Adrenal gland (tissue), 12 donors: ENCODE data around the gene RNF223. TPM values are rescaled to one million over a fixed set of nuclear protein-coding genes. Genes with fewer than 3 reads are reported as not detected.
"Not testable (repeated sequence)": the region's sequence is repeated elsewhere in the genome, so short reads cannot be mapped to it uniquely, and the experiment has no call there.

Experiments used
- DNase-seq, 7 donors: peaks; one replicate each; pipeline ENCODE4 v3.0.0-alpha.2; 2019 to 2020
- H3K27ac ChIP-seq, 5 donors: fragments of 200-600 bp; sonication (generic) in 4 of 5; 1 replicate in 3 of 5; 2 replicates in 2 of 5; pipeline versions ENCODE4 v1.5.1 to v1.8.0; 2016 to 2020; ENCODE audit warnings: mild to moderate bottlenecking in 1 of 5
- H3K27me3 ChIP-seq: fragments of 200-600 bp; 2 replicates; pipeline ENCODE4 v1.8.0; 2021
- H3K36me3 ChIP-seq, 2 donors: fragments of 200-600 bp; replicated peaks in 1 of 2; 1 replicate in 1 of 2; 2 replicates in 1 of 2; pipeline versions ENCODE4 v1.5.1 to v1.8.0; 2018 to 2022
- H3K4me1 ChIP-seq, 2 donors: fragments of 200-600 bp; replicated peaks in 1 of 2; 1 replicate in 1 of 2; 2 replicates in 1 of 2; pipeline versions ENCODE4 v1.5.1 to v1.8.0; 2018 to 2021
- H3K4me3 ChIP-seq, 4 donors: fragments of 200-600 bp; sonication (generic) in 3 of 4; one replicate each; pipeline ENCODE4 v1.5.1; 2016 to 2018
- H3K9me3 ChIP-seq, 3 donors: fragments of 200-600 bp; sonication (generic) in 1 of 3; replicated peaks in 1 of 3; 1 replicate in 2 of 3; 2 replicates in 1 of 3; pipeline versions ENCODE4 v1.5.1 to v1.8.0; 2016 to 2021
- POLR2A ChIP-seq, 2 donors: fragments of 450-650 bp; IDR thresholded peaks; one replicate each; pipeline ENCODE4 v1.6.1; 2017; ENCODE audit warnings: antibody characterized with exemption in 2 of 2, mild to moderate bottlenecking in 2 of 2, moderate library complexity in 1 of 2
- WGBS, 4 donors: extraction: QIAGEN DNeasy Blood & Tissue Kit in 2 of 4; methylation state at CpG; one replicate each; pipeline versions ENCODE4 v1.1.5 to v1.1.7; 2013 to 2017; 5-methylcytosine and 5-hydroxymethylcytosine counted together
- intact Hi-C, 2 donors: fragments of 100-400 bp; cut with DNase I; formaldehyde crosslinking; loops; one replicate each; pipeline versions ENCODE4 v1.14.1 to v1.15.0; 2022 to 2023
- polyA plus RNA-seq, 3 donors: library from polyadenylated mRNA; stranded (reverse); fragments of 200-250 nt in 2 of 3; fragments of 350-450 nt in 1 of 3; fragmentation: Illumina TruSeq in 1 of 3; extraction: RNeasy Lipid Tissue Mini Kit (QIAGEN cat#74804) in 1 of 3; gene quantifications; one replicate each; pipeline ENCODE4 v1.2.3, GENCODE V29; 2013 to 2014
- total RNA-seq, 9 donors: library from RNA; depleted of rRNA in 4 of 9; stranded (reverse); fragments of >200 nt in 4 of 9; fragments of 120-200 nt in 1 of 9; fragmentation: NEBNext Ultra II Directional in 1 of 9; extraction: Animal tissue kit (Norgen Biotek cat#: 25700) in 1 of 9; gene quantifications; one replicate each; pipeline versions ENCODE4 v1.1.0 to v1.2.4, GENCODE V29; 2013 to 2023
- TF ChIP-seq, protein P1 (sequence below), 6 experiments: fragments of 450-650 bp in 4 of 6; fragments of 200-600 bp in 2 of 6; sonication (generic) in 1 of 6; IDR thresholded peaks; 1 replicate in 5 of 6; 2 replicates in 1 of 6; pipeline versions ENCODE4 v1.5.1 to v1.8.0; 2016 to 2021; ENCODE audit warnings: antibody characterized with exemption in 6 of 6, mild to moderate bottlenecking in 2 of 6, moderate library complexity in 1 of 6
- donor health status: healthy with polysubstance abuse.
- donor health status: Bipolar disorder and iron deficiency.
- donor health status: DM: yes; HTN: yes; CAD: no.
- donor health status: DM: no; HTN: no; CAD: no.
- donor health status: DM: no; HTN: no; CAD: no.
- donor health status: DM: yes; HTN: yes; CAD: no.

The RNF223 gene
- total and polyA plus RNA-seq, 12 donors: 0.03 TPM; not detected in 11

DNA sequence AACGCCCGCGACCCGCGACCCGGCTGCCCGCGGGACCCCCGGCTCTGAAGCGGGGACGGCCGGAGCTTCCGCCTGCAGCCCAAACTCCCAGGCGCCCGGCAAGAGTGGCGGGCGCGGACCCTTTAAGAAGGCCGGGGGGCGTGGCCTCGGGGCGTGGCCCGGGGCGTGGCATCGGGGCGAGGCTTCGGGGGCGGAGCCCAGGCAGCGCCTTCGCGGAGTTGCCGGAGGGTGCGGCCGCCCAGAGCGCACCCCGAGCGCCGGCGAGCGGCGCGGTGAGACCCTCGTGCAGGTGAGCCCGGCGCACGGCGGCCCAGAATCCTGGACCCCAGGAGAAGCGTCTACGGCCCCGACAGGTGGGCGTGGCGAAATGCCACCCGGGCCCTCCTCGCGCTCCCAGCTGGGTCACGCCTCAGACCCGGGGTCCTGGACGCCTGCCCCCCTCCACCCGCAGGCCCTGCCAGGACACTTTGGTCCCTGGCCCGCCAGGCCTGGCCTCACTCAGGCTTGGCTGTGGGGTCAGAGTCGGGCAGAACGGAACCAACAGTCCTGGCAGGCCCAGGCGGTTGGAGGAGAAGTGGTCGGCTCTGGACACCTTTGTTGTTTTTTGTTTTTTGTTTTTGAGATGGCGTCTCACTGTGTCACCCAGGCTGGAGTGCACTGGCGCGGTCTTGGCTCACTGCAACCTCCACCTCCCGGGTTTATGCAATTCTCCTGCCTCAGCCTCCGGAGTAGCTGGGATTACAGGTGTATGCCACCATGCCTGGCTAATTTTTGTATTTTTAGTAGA lies 14.4 kb downstream of the RNF223 start:
- Histone ChIP-seq H3K27ac (no peak overlapping the region), H3K4me1 (peaks cover 11% of the 10 kb centered on the region in 2 donors), H3K9me3 (no peaks in the 10 kb centered on the region), H3K36me3 (no peaks in the 10 kb centered on the region), H3K27me3 (peaks cover 69% of the 10 kb centered on the region), H3K4me3 (peak overlapping the region in 2 of 4 donors; percentile 26 to 71)
- WGBS, 4 donors: 5 to 38% (median 13%) methylated on average over 8 to 69 of the region's 69 CpGs
- no peak for TF ChIP-seq POLR2A (IDR thresholded peaks at IDR 0.05)
- TF ChIP-seq, protein P1, sequence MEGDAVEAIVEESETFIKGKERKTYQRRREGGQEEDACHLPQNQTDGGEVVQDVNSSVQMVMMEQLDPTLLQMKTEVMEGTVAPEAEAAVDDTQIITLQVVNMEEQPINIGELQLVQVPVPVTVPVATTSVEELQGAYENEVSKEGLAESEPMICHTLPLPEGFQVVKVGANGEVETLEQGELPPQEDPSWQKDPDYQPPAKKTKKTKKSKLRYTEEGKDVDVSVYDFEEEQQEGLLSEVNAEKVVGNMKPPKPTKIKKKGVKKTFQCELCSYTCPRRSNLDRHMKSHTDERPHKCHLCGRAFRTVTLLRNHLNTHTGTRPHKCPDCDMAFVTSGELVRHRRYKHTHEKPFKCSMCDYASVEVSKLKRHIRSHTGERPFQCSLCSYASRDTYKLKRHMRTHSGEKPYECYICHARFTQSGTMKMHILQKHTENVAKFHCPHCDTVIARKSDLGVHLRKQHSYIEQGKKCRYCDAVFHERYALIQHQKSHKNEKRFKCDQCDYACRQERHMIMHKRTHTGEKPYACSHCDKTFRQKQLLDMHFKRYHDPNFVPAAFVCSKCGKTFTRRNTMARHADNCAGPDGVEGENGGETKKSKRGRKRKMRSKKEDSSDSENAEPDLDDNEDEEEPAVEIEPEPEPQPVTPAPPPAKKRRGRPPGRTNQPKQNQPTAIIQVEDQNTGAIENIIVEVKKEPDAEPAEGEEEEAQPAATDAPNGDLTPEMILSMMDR (IDR thresholded peaks at IDR 0.05): no peak
- peak; percentile 70 to 91 (median 87) for DNase-seq
- intact Hi-C loops: no loop called here

DNA sequence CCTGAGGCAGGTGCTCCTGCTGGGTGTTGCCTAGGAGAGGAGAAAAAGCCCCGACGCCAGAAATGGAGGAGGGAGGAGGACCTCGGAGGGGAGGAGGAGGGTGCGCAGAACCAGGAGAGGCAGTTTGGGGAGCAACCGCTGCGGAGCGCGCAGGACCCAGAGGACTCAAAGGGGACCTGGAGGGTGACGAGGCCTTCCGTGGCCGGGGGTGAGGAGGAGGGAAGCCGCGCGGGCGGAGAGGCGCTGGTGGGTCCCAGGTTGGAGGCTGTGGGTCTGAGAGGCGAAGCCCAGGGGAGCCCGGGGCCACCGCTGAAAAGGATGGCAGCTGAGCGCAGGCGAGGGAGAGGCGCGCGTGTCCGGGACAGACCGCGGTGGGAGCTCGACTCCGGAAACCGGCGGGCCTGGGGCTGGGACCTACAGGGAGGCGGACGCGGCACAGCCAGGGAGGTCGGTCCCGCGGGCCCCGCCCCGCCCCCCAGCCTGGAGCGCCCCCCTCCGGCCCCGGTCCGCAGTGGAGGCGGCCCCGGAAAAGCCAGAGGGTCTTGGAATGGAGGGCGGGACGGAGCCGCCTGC lies 15.1 kb downstream of the RNF223 start:
- DNase-seq: no peak
- H3K27me3 ChIP-seq: peaks cover 63% of the 10 kb centered on the region
- no peaks in the 10 kb centered on the region for H3K9me3 ChIP-seq
- H3K4me3 ChIP-seq: peak overlapping the region in 2 of 4 donors; percentile 26 to 71
- H3K4me1 ChIP-seq: peaks cover 11% of the 10 kb centered on the region in 2 donors
- intact Hi-C loops: no loop called here
- H3K36me3 ChIP-seq: no peaks in the 10 kb centered on the region
- 2 to 5% (median 2%) methylated on average over 16 to 48 of the region's 48 CpGs for WGBS, 4 donors
- TF ChIP-seq, protein P1 (IDR thresholded peaks at IDR 0.05): no peak
- no peak for TF ChIP-seq POLR2A (IDR thresholded peaks at IDR 0.05)
- H3K27ac ChIP-seq: no peak overlapping the region

DNA sequence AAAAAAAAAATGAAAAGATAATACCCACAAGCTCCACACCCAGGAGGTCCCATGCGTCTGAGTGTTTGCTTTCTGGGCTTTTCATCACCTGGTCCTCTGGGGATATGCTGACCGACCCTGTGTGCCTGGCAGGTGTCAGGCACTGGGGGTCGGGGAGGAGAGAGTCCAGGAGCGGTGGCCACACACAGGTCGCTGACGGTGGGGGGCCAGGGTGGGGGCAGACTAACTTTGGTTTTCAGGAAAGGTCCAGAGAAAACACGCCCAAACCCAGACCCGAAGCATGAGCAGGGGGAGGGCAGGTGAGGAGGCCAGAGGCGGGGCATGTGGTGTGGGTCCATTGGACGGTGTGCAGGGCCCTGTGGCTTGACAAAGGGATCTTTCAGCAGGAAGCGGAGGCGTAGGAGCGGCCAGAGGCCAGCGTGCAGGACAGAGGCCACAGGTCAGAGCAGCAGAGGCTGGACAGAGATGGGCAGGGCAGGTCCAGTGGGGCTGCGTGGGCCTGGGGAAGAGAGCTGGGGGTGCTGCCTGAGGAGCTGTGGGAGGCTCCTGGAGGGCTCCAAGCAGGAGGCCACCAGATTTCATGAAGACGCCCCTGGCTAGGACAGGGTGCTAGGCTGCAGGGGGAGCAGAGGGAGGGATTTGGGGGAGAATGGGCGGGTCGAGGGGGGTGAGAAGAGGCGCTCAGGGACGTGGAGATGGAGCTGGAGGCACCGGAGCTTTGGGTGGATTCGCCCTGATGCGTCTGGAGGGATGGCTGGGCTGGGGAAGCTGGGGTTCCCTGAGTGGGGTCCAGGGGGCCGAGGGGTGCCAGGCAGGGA lies 15.8 kb downstream of the RNF223 start:
- intact Hi-C loops: no loop called here
- DNase-seq: no peak
- no peak for TF ChIP-seq POLR2A (IDR thresholded peaks at IDR 0.05)
- TF ChIP-seq, protein P1 (IDR thresholded peaks at IDR 0.05): no peak
- H3K27me3 ChIP-seq: peaks cover 58% of the 10 kb centered on the region
- H3K36me3 ChIP-seq: no peaks in the 10 kb centered on the region
- H3K9me3 ChIP-seq: no peaks in the 10 kb centered on the region
- no peak overlapping the region for H3K27ac ChIP-seq
- WGBS, 4 donors: 12 to 19% (median 15%) methylated on average over 11 to 24 of the region's 24 CpGs
- no peak overlapping the region for H3K4me3 ChIP-seq
- peaks cover 11% of the 10 kb centered on the region in 2 donors for H3K4me1 ChIP-seq

DNA sequence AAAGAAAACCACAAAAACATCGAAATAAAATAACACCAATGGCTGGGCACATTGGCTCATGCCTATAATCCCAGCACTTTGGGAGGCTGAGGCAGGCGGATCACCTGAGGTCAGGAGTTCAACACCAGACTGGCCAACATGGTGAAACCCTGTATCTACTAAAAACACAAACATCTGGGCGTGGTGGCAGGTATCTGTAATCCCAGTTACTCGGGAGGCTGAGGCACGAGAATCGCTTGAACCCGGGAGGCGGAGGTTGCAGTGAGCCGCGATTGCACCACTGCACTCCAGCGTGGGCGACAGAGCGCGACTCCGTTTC lies 16.4 kb downstream of the RNF223 start:
- 65 to 73% (median 69%) methylated on average over 15 of the region's 15 CpGs for WGBS, 4 donors
- DNase-seq, H3K9me3 ChIP-seq, H3K27ac ChIP-seq, H3K36me3 ChIP-seq, H3K4me3 ChIP-seq, intact Hi-C loops: not testable (repeated sequence)
- peaks cover 11% of the 10 kb centered on the region in 2 donors for H3K4me1 ChIP-seq
- peaks cover 52% of the 10 kb centered on the region for H3K27me3 ChIP-seq
